ENCODE results near the gene LINS1. TPM values are rescaled to one million over a fixed set of nuclear protein-coding genes. Genes with fewer than 3 reads are reported as not detected.

Gene LINS1
- total and polyA plus RNA-seq, 2 donors: 11.1 to 52.4 TPM

- Histone ChIP-seq H3K4me1 (ENCODE audit: insufficient read depth) (no peaks in the 10 kb centered on the region), H3K4me3 (ENCODE audit: low read depth, low read length) (no peak overlapping the region), H3K36me3 (ENCODE audit: insufficient read depth) (no peaks in the 10 kb centered on the region), H3K27ac (ENCODE audit: low read depth) (no peak overlapping the region)
- DNase-seq (ENCODE audit: extremely low spot score): no peak
- WGBS: 18% methylated on average over 6 of the region's 6 CpGs
Measured at GRCh38 chr15:100526027-100526481, 75.9 kb downstream of the LINS1 start.

GRCh38 chr15:100525436-100525835 is 76.5 kb downstream of the LINS1 start:
- WGBS: 29% methylated on average over 1 of the region's 1 CpG
- H3K36me3 ChIP-seq (ENCODE audit: insufficient read depth): no peaks in the 10 kb centered on the region
- H3K4me3 ChIP-seq (ENCODE audit: low read depth, low read length): no peak overlapping the region
- no peak for DNase-seq (ENCODE audit: extremely low spot score)
- no peak overlapping the region for H3K27ac ChIP-seq (ENCODE audit: low read depth)
- H3K4me1 ChIP-seq (ENCODE audit: insufficient read depth): no peaks in the 10 kb centered on the region

DNA sequence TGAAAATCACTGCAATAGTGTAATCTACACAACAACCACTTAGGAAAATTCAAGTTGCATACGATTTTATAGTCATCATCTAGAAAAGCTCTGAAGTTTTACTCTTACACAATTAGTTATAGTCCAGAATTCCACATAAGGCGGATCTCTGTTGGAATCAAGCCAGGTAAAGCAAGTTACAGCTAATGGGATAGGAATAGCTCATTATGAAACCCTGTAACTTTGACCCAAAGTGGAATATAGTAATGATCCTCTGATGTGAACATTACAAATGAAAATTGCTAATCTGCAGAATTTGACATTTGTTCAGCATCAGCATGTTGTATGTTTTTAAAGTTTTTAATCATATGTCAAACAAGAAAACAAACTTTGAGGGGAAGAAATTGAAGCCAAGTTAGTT is 77.7 kb downstream of the LINS1 start:
- Histone ChIP-seq H3K27ac (ENCODE audit: low read depth) (no peak overlapping the region), H3K4me1 (ENCODE audit: insufficient read depth) (no peaks in the 10 kb centered on the region), H3K4me3 (ENCODE audit: low read depth, low read length) (no peak overlapping the region), H3K36me3 (ENCODE audit: insufficient read depth) (no peaks in the 10 kb centered on the region)
- DNase-seq (ENCODE audit: extremely low spot score): no peak
- 71% methylated on average over 2 of the region's 2 CpGs for WGBS

DNA sequence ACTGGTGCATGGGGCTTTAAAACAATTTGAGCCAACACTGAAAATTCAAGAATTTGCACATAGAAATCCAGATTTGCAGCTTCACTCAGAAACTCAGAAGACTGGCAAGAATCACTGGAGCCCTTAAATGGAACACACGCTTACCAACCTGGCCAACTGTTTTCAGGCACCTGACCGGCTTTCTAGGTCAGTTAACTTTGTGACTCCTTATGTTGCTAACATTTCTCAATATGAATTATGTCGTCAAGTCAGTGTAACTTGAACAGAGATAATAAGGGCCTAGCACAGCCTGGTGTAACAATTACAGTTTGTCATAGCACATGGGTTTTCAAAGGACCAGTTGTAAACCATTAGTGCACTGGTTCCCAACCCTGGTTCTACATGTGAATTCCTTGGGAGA is 80.1 kb downstream of the LINS1 start:
- Histone ChIP-seq H3K27ac (ENCODE audit: low read depth) (no peak overlapping the region), H3K36me3 (ENCODE audit: insufficient read depth) (no peaks in the 10 kb centered on the region), H3K4me1 (ENCODE audit: insufficient read depth) (no peaks in the 10 kb centered on the region), H3K4me3 (ENCODE audit: low read depth, low read length) (no peak overlapping the region)
- 99% methylated on average over 3 of the region's 3 CpGs for WGBS
- no peak for DNase-seq (ENCODE audit: extremely low spot score)

DNA sequence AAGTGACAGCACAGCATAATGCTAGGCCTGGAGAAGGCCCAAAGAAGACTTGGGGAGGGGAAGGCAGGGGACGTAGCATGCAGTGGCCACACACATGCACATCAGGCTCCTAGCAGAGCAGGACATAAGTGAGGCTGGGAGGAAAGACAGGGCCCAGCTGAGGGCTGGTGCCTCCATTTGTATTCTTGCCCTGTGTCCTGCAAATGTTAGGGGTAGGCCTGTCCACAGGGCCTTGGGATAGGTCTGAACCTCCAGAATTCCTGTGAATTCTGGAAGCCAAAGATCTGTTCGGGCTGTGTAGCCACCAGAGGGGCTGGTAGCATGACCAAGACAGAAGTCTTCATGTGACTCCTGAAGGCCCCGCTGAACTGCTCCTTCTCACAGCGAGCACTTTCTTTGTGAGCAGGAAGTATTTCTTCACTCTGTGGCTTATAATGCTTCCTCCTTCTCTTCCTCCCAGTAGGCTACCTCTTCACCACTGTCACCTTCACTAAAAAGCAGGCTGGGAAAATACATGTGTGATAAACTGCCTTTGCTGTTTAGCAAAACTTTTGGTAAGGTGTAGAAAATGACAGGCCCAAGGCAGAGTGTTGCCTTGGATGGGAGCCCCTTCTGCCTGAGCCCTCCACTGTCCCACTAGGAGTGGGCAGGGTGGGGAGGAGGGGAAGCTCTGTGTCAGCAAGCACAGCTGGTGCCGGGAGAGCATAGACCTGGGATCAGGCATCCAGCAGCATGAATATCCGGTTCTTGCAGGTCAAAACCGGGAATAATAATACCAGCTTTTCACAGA is 81.7 kb downstream of the LINS1 start:
- H3K36me3 ChIP-seq (ENCODE audit: insufficient read depth): no peaks in the 10 kb centered on the region
- DNase-seq (ENCODE audit: extremely low spot score): no peak
- H3K4me3 ChIP-seq (ENCODE audit: low read depth, low read length): no peak overlapping the region
- WGBS: 72% methylated on average over 7 of the region's 7 CpGs
- no peak overlapping the region for H3K27ac ChIP-seq (ENCODE audit: low read depth)
- no peaks in the 10 kb centered on the region for H3K4me1 ChIP-seq (ENCODE audit: insufficient read depth)

DNA sequence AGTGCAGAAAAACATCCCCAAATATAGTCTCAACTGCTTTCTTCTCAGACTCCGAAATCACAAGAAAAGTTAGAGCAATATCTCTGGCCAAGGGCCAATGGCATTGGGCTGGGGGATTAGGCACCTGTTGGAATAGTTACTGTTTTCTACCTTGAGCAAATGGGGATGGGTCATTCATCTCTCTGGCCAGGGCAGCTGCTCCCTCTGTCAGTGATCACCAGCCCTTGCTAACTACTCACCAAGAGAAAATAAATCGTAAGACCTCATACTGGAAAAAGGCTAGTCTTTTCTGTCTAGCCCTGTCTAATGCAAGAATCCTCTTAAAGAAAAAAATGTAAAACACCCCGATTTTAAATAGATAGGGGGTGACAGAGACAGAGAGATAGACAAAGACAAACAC is 84.1 kb downstream of the LINS1 start:
- H3K27ac ChIP-seq (ENCODE audit: low read depth): no peak overlapping the region

More for the DNA sequence above, 84.1 kb downstream of the LINS1 start:
- no peak overlapping the region for H3K4me3 ChIP-seq (ENCODE audit: low read depth, low read length)
- DNase-seq (ENCODE audit: extremely low spot score): no peak
- H3K4me1 ChIP-seq (ENCODE audit: insufficient read depth): no peaks in the 10 kb centered on the region
- WGBS: 53% methylated on average over 3 of the region's 3 CpGs
- H3K36me3 ChIP-seq (ENCODE audit: insufficient read depth): no peaks in the 10 kb centered on the region

Small RNA genes lying within 50 kb of the gene (small RNA-seq; reads per million reads assigned to genes)
- gene RF00019: not detected
- not detected for gene RNU6-181P
- not detected for gene RNU6-322P

Other genes with a start within 250 kb of the LINS1 start
- gene CERS3, start 73.2 kb downstream of the LINS1 start, total RNA-seq: 2.3 TPM
- 0.11 TPM for gene CERS3, start 73.2 kb downstream of the LINS1 start, polyA plus RNA-seq
- 16.5 TPM for gene ASB7, start 405 bp upstream of the LINS1 start, total RNA-seq
- 8.5 TPM for gene ASB7, start 405 bp upstream of the LINS1 start, polyA plus RNA-seq

Data from urinary bladder (tissue), 4 donors.